PC-3 (cell line): Measurements from ENCODE around the gene DNAH7. TPM values are rescaled to one million over a fixed set of nuclear protein-coding genes. Genes with fewer than 3 reads are reported as not detected.

ENCODE experiments used
- ATAC-seq: fragments of 200-7000 bp; cut with Tn5 transposase; 2 replicates; pipeline ENCODE4 v1.9.1; 2020; ENCODE audit warnings: mild to moderate bottlenecking, moderate library complexity
- BruUV-seq: library from RNA; stranded (reverse); fragments of 400-500 nt; replicated peaks from 2 replicates; lab custom pipeline; 2021; lab: Mats Ljungman, UMichigan
- CTCF ChIA-PET: fragments of 300-600 bp; sonication (Branson Sonifier 250); formaldehyde crosslinking; loops from one replicate; lab custom pipeline; 2022; ENCODE audit warnings: antibody characterized with exemption; lab: Charles Lee
- POLR2A ChIA-PET: fragments of 300-600 bp; sonication (Branson Sonifier 250); formaldehyde crosslinking; loops from one replicate; lab custom pipeline; 2022; ENCODE audit warnings: antibody characterized with exemption; ENCODE audit not compliant: unreplicated experiment; lab: Charles Lee
- DNase-seq: peaks from one replicate; pipeline ENCODE4 v3.0.0-alpha.2; 2015
- H2AFZ ChIP-seq: fragments of 300-600 bp; sonication (generic); 2 replicates; pipeline ENCODE4 v1.6.0; 2016; ENCODE audit warnings: antibody characterized with exemption, low read length
- H3F3A ChIP-seq: fragments of 300-600 bp; sonication (generic); one replicate; pipeline ENCODE4 v1.6.0; 2017; ENCODE audit warnings: antibody characterized with exemption, low read length, control low read depth, mild to moderate bottlenecking; ENCODE audit not compliant: unreplicated experiment
- H3K27ac ChIP-seq: fragments of 300-600 bp; sonication (generic); 2 replicates; pipeline ENCODE4 v1.5.1; 2016; ENCODE audit warnings: mild to moderate bottlenecking, low read length
- H3K27me3 ChIP-seq: fragments of 300-600 bp; sonication (generic); 2 replicates; pipeline ENCODE4 v1.6.1; 2016; ENCODE audit warnings: low read length, mixed read lengths
- H3K36me3 ChIP-seq: fragments of 300-600 bp; sonication (generic); 2 replicates; pipeline ENCODE4 v1.6.1; 2016; ENCODE audit warnings: low read depth, mixed run types, low read length, mixed read lengths
- H3K4me1 ChIP-seq: fragments of 300-600 bp; sonication (generic); 2 replicates; pipeline ENCODE4 v1.5.1; 2016; ENCODE audit warnings: low read length; ENCODE audit not compliant: insufficient read depth
- H3K4me2 ChIP-seq: fragments of 300-600 bp; sonication (generic); 2 replicates; pipeline ENCODE4 v1.6.0; 2016; ENCODE audit warnings: low read length
- H3K4me3 ChIP-seq: fragments of 300-600 bp; sonication (generic); 2 replicates; pipeline ENCODE4 v1.5.1; 2016; ENCODE audit warnings: mild to moderate bottlenecking, low read length, mixed read lengths
- H3K79me2 ChIP-seq: fragments of 300-600 bp; sonication (generic); 2 replicates; pipeline ENCODE4 v1.6.1; 2017; ENCODE audit warnings: low read length, mixed read lengths
- H3K9ac ChIP-seq: fragments of 300-600 bp; sonication (generic); 2 replicates; pipeline ENCODE4 v1.6.0; 2016; ENCODE audit warnings: mild to moderate bottlenecking, low read length
- H3K9me2 ChIP-seq: fragments of 300-600 bp; sonication (generic); replicated peaks from 2 replicates; pipeline ENCODE4 v1.6.1; 2016; ENCODE audit warnings: mixed run types, low read length, mixed read lengths
- H3K9me3 ChIP-seq: fragments of 300-600 bp; sonication (generic); 2 replicates; pipeline ENCODE4 v1.6.1; 2016; ENCODE audit warnings: low read length, mixed read lengths
- H4K20me1 ChIP-seq: fragments of 300-600 bp; sonication (generic); 2 replicates; pipeline ENCODE4 v1.6.1; 2016; ENCODE audit warnings: low read length, mixed read lengths
- EZH2 ChIP-seq: fragments of 300-600 bp; sonication (generic); IDR thresholded peaks from one replicate; pipeline ENCODE4 v1.6.1; 2017; ENCODE audit warnings: antibody characterized with exemption, mild to moderate bottlenecking, low read length; ENCODE audit not compliant: unreplicated experiment
- EZH2phosphoT487 ChIP-seq: fragments of 300-600 bp; sonication (generic); IDR thresholded peaks from 2 replicates; pipeline ENCODE4 v1.6.1; 2018; ENCODE audit warnings: mild to moderate bottlenecking, antibody characterized with exemption, low read length, borderline replicate concordance
- intact Hi-C: fragments of 100-400 bp; cut with micrococcal nuclease; formaldehyde crosslinking; loops from 2 replicates; pipeline ENCODE4 v1.9.0; 2023
- total RNA-seq: library from RNA; depleted of rRNA; stranded (reverse); fragments of >200 nt; gene quantifications from 2 replicates; pipeline ENCODE4 v1.2.3, GENCODE V29; 2014
- TF ChIP-seq, protein P1 (sequence below): fragments of 300-600 bp; sonication (generic); conservative IDR thresholded peaks from 2 replicates; pipeline ENCODE4 v1.5.1; 2017; ENCODE audit warnings: antibody characterized with exemption, low read depth, mild to moderate bottlenecking, low read length

Gene DNAH7
- total RNA-seq, 1 experiment from 2014 or later, result 1.9 TPM

DNA sequence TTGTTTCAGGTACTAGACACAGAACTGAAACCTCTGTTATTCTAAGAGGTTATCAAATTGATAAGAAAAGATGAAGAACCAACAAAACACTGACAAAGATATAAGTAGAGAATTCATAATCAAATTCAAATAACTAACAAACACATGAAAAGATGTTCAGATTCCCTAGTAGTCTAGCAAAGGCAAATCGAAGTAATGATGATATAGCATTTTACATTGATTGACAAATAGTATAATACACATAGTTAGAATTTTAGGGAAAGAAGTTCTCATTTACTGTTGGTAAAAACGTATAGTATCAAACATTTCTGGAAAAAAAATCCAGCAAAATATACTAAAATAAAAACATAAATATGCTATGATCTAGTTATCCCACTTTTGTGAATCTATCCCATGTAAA, 50.6 kb downstream of the DNAH7 start:
- Histone ChIP-seq H3K4me2 (no peak overlapping the region), H3F3A (no peaks in the 10 kb centered on the region), H3K4me1 (no peaks in the 10 kb centered on the region), H3K27me3 (no peaks in the 10 kb centered on the region), H3K79me2 (no peaks in the 10 kb centered on the region), H3K27ac (no peak overlapping the region), H3K9ac (no peak overlapping the region), H3K36me3 (no peaks in the 10 kb centered on the region), H3K9me2 (no peaks in the 10 kb centered on the region), H3K4me3 (no peak overlapping the region), H2AFZ (no peak overlapping the region), H3K9me3 (no peaks in the 10 kb centered on the region), H4K20me1 (no peaks in the 10 kb centered on the region)
- no peak for TF ChIP-seq EZH2phosphoT487
- TF ChIP-seq, protein P1, sequence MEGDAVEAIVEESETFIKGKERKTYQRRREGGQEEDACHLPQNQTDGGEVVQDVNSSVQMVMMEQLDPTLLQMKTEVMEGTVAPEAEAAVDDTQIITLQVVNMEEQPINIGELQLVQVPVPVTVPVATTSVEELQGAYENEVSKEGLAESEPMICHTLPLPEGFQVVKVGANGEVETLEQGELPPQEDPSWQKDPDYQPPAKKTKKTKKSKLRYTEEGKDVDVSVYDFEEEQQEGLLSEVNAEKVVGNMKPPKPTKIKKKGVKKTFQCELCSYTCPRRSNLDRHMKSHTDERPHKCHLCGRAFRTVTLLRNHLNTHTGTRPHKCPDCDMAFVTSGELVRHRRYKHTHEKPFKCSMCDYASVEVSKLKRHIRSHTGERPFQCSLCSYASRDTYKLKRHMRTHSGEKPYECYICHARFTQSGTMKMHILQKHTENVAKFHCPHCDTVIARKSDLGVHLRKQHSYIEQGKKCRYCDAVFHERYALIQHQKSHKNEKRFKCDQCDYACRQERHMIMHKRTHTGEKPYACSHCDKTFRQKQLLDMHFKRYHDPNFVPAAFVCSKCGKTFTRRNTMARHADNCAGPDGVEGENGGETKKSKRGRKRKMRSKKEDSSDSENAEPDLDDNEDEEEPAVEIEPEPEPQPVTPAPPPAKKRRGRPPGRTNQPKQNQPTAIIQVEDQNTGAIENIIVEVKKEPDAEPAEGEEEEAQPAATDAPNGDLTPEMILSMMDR, result no peak
- TF ChIP-seq EZH2, result no peak
- DNase-seq, result no peak
- ATAC-seq, result no peak
- intact Hi-C loops, result no loop called here
- ChIA-PET CTCF (no interaction called here), POLR2A (no interaction called here)
- no TSS peak for BruUV-seq

DNA sequence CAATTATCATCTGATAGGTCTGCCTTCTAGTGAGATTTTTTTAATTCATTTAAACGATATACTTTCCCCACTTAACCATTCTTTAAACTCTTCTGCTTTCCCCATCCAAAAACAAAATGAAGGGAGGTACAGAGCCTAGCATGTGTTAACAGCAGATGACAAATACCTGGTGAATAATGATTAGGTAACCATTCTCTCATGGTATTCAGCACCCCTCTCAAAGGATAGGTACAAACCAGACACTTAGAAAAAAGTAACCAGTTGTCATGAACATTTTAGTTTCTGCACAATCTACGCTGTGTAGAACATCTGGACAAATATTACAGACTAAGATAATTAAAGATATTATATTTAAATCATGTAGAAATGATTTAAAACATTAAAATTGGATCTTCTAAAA, 56.3 kb downstream of the DNAH7 start:
- TF ChIP-seq, protein P1, result no peak
- TF ChIP-seq EZH2phosphoT487, result no peak
- no peak for TF ChIP-seq EZH2
- Histone ChIP-seq H2AFZ (no peak overlapping the region), H3K9me3 (no peaks in the 10 kb centered on the region), H3K4me3 (no peak overlapping the region), H3K9me2 (no peaks in the 10 kb centered on the region), H4K20me1 (no peaks in the 10 kb centered on the region), H3K27me3 (no peaks in the 10 kb centered on the region), H3K4me1 (no peaks in the 10 kb centered on the region), H3K9ac (no peak overlapping the region), H3K4me2 (no peak overlapping the region), H3K27ac (no peak overlapping the region), H3K79me2 (no peaks in the 10 kb centered on the region), H3K36me3 (no peaks in the 10 kb centered on the region), H3F3A (no peaks in the 10 kb centered on the region)
- DNase-seq (no peak), ATAC-seq (no peak)
- intact Hi-C loops, result no loop called here
- no TSS peak for BruUV-seq
- CTCF ChIA-PET, result no interaction called here
- POLR2A ChIA-PET, result no interaction called here

DNA sequence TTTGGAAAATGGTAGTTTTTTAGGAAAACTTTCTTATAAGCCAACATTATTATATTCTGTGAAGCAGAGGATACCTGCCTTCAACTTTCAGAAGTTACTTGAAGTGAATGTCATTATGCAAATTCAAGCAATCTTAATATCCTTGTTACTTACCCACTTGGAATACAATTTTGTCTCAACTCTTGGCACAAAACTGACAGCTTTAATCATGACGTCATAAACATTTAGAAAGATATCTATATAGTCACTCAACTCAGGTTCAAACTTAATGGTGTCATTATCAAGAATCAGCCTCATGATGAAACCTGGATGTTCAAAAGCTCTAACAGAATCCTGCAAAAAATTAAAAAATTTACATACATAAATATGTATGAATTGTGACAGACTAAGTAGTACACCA, 68.1 kb downstream of the DNAH7 start:
- Histone ChIP-seq H3K27me3 (no peaks in the 10 kb centered on the region), H4K20me1 (no peaks in the 10 kb centered on the region), H3K4me3 (no peak overlapping the region), H2AFZ (no peak overlapping the region), H3K4me1 (no peaks in the 10 kb centered on the region), H3K9ac (no peak overlapping the region), H3K36me3 (no peaks in the 10 kb centered on the region), H3K27ac (no peak overlapping the region), H3K9me2 (no peaks in the 10 kb centered on the region), H3K9me3 (no peaks in the 10 kb centered on the region), H3K4me2 (no peak overlapping the region), H3F3A (no peaks in the 10 kb centered on the region), H3K79me2 (no peaks in the 10 kb centered on the region)
- no peak for ATAC-seq
- CTCF ChIA-PET, result no interaction called here
- no peak for DNase-seq
- POLR2A ChIA-PET, result no interaction called here
- no TSS peak for BruUV-seq
- intact Hi-C loops, result no loop called here
- TF ChIP-seq, protein P1, result no peak
- TF ChIP-seq EZH2phosphoT487 (no peak), EZH2 (no peak)
